SHP77 treated with DMSO at 0.1 percent for 48 hours (cell line): ENCODE results near the gene ETAA1.
A peak's percentile ranks its signal among the peaks of the same experiment; 100 is the strongest.

Experiments
- DNase-seq: peaks from one replicate; lab custom pipeline; 2025; lab: John Stamatoyannopoulos, UW

ETAA1 gene

GRCh38 chr2:67438337-67438736 is 41.2 kb downstream of the ETAA1 start:
- no peak for DNase-seq

- DNase-seq: no peak
These were observed 48.6 kb downstream of the ETAA1 start for GRCh38 chr2:67445652-67446268.

- DNase-seq: peak; percentile 74
These were observed 49.4 kb downstream of the ETAA1 start for GRCh38 chr2:67446491-67446911.

GRCh38 chr2:67448648-67449047 is 51.5 kb downstream of the ETAA1 start:
- no peak for DNase-seq

- peak; percentile 73 for DNase-seq
These were observed 54.1 kb downstream of the ETAA1 start for GRCh38 chr2:67451086-67451832.

GRCh38 chr2:67453310-67453709 is 56.2 kb downstream of the ETAA1 start:
- no peak for DNase-seq

GRCh38 chr2:67455219-67456142 is 58.3 kb downstream of the ETAA1 start:
- DNase-seq: peak; percentile 39

- DNase-seq: no peak
These were observed 59.3 kb downstream of the ETAA1 start for GRCh38 chr2:67456428-67456827.

GRCh38 chr2:67457699-67458098 is 60.6 kb downstream of the ETAA1 start:
- no peak for DNase-seq

GRCh38 chr2:67459761-67460160 is 62.6 kb downstream of the ETAA1 start:
- DNase-seq: no peak
